ENCODE data around the gene CHDH.

CHDH gene

DNA sequence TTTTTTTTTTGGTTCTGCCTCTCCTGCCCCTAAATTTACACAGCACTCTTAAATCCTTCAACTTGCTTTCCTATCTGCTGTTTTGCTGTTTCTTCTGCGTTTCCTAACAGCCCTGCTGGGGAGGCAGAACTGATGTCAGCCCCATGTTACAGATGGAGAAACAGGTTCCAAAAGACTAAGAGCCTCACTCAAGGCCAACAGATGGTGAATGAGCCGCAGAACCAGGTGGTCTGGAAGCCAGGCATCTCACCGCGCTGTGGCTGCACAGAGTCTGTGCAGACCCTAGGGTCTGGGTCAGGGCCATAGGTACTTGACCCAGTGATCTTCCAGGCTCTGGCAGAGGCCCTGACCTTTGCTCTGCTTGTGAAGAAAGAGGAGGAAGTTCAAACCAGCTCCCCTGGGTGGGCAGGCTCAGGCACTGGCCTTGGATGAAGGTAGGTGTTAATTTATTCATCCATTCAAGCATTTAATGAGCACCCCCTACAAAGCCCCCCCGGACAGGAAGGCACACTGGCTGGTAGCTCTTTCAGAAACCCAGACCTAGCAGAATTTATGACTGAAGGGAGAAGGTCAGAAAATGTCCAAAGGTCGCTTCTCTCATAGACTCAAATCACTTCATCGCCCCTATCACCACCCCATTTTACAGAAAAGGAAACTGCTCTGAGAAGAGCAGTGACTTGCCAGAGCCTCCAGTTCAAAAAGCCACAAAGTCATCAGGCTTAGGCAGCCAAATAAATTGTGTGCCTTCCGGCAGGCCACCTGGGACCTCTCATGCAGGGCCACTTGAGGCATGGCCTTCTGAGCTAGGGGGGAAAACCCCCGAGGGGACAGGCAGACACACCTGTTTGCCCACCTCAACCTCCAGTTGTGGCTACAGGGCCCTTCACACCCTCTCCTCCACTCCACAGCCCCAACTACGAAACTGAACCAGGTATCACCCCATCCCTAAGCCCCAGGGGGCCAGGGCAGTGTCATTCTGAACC lies 2.7 kb downstream of the CHDH start:
- DNase-seq (ENCODE audit: low spot score in 2 of 2): no peak
- no peak overlapping the region for H3K27ac Mint-ChIP-seq
- no peaks in the 10 kb centered on the region for H3K9me3 Mint-ChIP-seq
- peak; percentile 28 for ATAC-seq (ENCODE audit: low read depth)
- H3K4me1 Mint-ChIP-seq: peaks cover 14% of the 10 kb centered on the region
- H3K4me3 Mint-ChIP-seq: no peak overlapping the region
- H3K27me3 Mint-ChIP-seq: peaks cover 11% of the 10 kb centered on the region
- no peaks in the 10 kb centered on the region for H3K36me3 Mint-ChIP-seq

GRCh38 chr3:53842436-53843194 lies 3.6 kb downstream of the CHDH start:
- H3K27me3 Mint-ChIP-seq: peaks cover 10% of the 10 kb centered on the region
- peaks cover 14% of the 10 kb centered on the region for H3K4me1 Mint-ChIP-seq
- H3K27ac Mint-ChIP-seq: no peak overlapping the region
- H3K4me3 Mint-ChIP-seq: no peak overlapping the region
- ATAC-seq (ENCODE audit: low read depth) (no peak), DNase-seq (ENCODE audit: low spot score in 2 of 2) (no peak)
- H3K9me3 Mint-ChIP-seq: no peaks in the 10 kb centered on the region
- H3K36me3 Mint-ChIP-seq: no peaks in the 10 kb centered on the region

DNA sequence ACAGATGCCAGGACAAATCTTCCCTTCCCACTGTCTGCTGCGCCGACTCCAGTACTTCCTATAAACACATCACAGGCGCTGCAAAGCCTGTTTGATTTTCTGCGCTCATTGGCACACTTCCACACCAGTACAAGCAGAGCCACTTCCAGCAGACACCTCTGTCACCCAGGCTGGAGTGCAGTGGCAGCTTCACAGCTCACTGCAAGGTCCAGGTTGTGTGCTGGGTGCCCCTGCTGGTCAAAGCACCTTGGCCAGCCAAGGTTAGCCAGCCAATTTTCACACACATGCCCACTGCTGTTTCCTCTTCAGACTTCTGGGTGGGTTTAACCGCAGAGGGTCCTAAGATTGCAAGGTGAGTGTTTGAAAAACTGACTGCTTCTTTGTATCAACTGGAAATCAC lies 4.9 kb downstream of the CHDH start:
- H3K36me3 Mint-ChIP-seq: no peaks in the 10 kb centered on the region
- no peak overlapping the region for H3K4me3 Mint-ChIP-seq
- H3K4me1 Mint-ChIP-seq: peaks cover 14% of the 10 kb centered on the region
- H3K27ac Mint-ChIP-seq: no peak overlapping the region
- H3K27me3 Mint-ChIP-seq: peaks cover 6% of the 10 kb centered on the region
- ATAC-seq (ENCODE audit: low read depth): no peak
- DNase-seq (ENCODE audit: low spot score in 2 of 2): no peak
- no peaks in the 10 kb centered on the region for H3K9me3 Mint-ChIP-seq

- Mint-ChIP-seq H3K27ac (no peak overlapping the region), H3K36me3 (no peaks in the 10 kb centered on the region), H3K9me3 (no peaks in the 10 kb centered on the region), H3K4me3 (no peak overlapping the region), H3K4me1 (no peaks in the 10 kb centered on the region), H3K27me3 (peaks cover 5% of the 10 kb centered on the region)
- DNase-seq (ENCODE audit: low spot score in 2 of 2) (no peak), ATAC-seq (ENCODE audit: low read depth) (no peak)
These were observed 8.9 kb downstream of the CHDH start for GRCh38 chr3:53837331-53837730.

- peaks cover 4% of the 10 kb centered on the region for H3K27me3 Mint-ChIP-seq
- H3K4me1 Mint-ChIP-seq: no peaks in the 10 kb centered on the region
- no peak overlapping the region for H3K4me3 Mint-ChIP-seq
- no peak overlapping the region for H3K27ac Mint-ChIP-seq
- no peaks in the 10 kb centered on the region for H3K36me3 Mint-ChIP-seq
- DNase-seq (ENCODE audit: low spot score in 2 of 2) (no peak), ATAC-seq (ENCODE audit: low read depth) (no peak)
- H3K9me3 Mint-ChIP-seq: no peaks in the 10 kb centered on the region
These were observed 9.9 kb downstream of the CHDH start for GRCh38 chr3:53836084-53836872.

DNA sequence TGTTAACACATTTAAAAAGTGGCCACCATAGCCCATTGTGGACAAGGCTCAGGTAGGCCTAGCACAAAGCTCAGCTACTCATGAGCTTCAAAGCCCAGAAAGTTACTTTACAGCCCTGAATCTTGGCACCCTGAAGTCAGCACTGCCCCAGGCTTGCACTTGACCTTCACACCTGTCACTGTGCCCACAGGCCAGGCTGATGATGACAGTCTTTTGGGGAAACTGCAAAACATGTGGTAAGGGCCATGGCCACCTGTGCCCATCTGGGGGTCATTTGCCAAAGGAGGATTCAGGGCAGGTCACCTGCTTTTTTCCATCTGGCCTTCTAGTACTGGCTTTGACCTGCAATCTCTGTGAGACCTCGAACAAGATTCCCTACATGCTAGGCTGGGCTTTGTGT lies 11.0 kb downstream of the CHDH start:
- Mint-ChIP-seq H3K27me3 (peaks cover 4% of the 10 kb centered on the region), H3K27ac (no peak overlapping the region), H3K4me3 (no peak overlapping the region), H3K9me3 (no peaks in the 10 kb centered on the region), H3K4me1 (no peaks in the 10 kb centered on the region), H3K36me3 (no peaks in the 10 kb centered on the region)
- no peak for ATAC-seq (ENCODE audit: low read depth)
- no peak for DNase-seq (ENCODE audit: low spot score in 2 of 2)

DNA sequence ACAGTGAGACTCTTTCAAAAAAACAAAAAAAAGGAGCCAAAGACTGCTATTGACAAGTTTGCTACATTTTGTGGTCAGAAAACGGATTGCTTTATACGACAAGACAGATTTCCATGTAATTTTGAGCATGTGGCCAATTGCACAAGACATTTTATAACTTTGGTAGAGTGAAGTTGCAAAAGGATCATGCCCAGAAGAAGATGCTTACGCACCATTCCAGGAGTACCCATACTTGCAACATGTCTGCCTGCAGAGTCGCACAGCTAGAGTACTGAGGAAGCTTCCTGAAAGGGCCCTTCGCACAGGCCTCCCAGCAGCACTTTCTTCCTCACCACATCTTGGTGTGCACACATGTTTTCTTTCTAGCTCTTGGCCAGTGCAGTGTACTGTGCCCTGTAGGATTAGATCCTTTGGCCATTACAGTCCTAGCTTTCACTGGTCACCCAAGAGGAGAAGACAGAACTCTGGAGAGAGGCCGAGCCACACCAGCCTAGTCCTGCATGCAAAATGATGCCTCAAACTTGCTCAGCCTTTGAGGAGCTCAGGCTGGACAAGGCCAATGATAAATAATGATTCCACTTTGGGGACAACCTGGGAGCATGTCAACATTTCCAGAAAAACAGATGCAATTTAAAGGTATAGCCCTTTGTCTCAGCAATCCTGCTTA lies 11.7 kb downstream of the CHDH start:
- Mint-ChIP-seq H3K4me1 (no peaks in the 10 kb centered on the region), H3K9me3 (no peaks in the 10 kb centered on the region), H3K27me3 (peaks cover 2% of the 10 kb centered on the region), H3K36me3 (no peaks in the 10 kb centered on the region), H3K4me3 (no peak overlapping the region), H3K27ac (no peak overlapping the region)
- no peak for ATAC-seq (ENCODE audit: low read depth)
- no peak for DNase-seq (ENCODE audit: low spot score in 2 of 2)

- no peak overlapping the region for H3K4me3 Mint-ChIP-seq
- no peak for ATAC-seq (ENCODE audit: low read depth)
- no peak overlapping the region for H3K27ac Mint-ChIP-seq
- no peaks in the 10 kb centered on the region for H3K9me3 Mint-ChIP-seq
- no peaks in the 10 kb centered on the region for H3K36me3 Mint-ChIP-seq
- H3K4me1 Mint-ChIP-seq: no peaks in the 10 kb centered on the region
- H3K27me3 Mint-ChIP-seq: peaks cover 2% of the 10 kb centered on the region
- no peak for DNase-seq (ENCODE audit: low spot score in 2 of 2)
These were observed 12.5 kb downstream of the CHDH start for GRCh38 chr3:53833700-53834099.

DNA sequence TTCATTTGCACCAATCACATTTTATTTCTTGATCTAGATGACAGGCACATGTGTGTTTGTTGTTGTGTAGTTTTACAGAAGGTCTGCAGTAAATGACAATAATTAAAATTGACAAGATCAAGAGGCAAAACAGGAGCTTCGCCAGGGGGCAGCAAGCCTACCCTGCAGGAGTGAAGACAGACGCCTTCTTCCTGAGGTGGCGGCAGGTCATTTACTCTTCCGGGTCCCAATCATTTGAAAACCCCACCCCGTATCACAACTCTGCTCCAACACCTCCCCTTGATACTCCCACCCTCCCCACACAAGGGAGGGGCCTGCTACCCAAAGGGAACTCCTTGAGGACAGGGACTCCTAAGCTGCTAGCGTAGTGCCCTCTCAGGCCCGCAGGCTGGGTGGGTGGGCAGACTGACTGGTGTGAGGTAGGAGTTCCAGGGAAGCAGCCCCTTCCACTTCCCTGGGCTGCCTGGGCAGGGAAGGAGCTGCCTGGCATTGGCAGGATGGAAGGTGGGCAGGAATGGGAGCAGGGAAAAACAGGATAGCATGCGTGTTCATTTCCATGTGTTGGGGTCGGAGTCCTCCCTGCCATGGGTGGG lies 13.1 kb downstream of the CHDH start:
- Mint-ChIP-seq H3K4me3 (no peak overlapping the region), H3K27ac (no peak overlapping the region), H3K27me3 (peaks cover 2% of the 10 kb centered on the region), H3K4me1 (no peaks in the 10 kb centered on the region), H3K36me3 (no peaks in the 10 kb centered on the region), H3K9me3 (no peaks in the 10 kb centered on the region)
- no peak for DNase-seq (ENCODE audit: low spot score in 2 of 2)
- no peak for ATAC-seq (ENCODE audit: low read depth)

DNA sequence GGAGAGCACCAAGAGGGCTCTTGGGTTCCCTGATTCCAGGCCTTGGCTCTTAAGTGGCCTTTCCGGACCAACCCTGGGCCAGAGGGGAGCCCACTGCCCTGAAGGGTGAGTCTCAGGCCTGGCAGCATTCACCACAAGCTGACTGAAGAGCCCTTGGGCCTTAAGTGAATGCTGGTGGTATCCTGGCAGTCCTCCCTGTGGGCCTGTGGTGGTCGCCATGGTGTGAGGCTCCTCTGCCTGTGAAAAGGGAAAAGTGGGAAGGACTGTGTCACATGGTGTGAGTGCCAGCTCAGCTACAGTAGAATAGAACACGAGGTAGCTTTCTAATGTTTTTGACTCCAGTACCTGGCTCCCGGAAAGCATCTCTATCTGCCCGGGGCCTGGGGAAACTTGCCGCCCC lies 15.3 kb downstream of the CHDH start:
- H3K4me3 Mint-ChIP-seq: no peak overlapping the region
- H3K36me3 Mint-ChIP-seq: no peaks in the 10 kb centered on the region
- H3K27me3 Mint-ChIP-seq: no peaks in the 10 kb centered on the region
- no peaks in the 10 kb centered on the region for H3K4me1 Mint-ChIP-seq
- H3K27ac Mint-ChIP-seq: no peak overlapping the region
- no peak for DNase-seq (ENCODE audit: low spot score in 2 of 2)
- no peaks in the 10 kb centered on the region for H3K9me3 Mint-ChIP-seq
- ATAC-seq (ENCODE audit: low read depth): no peak

DNA sequence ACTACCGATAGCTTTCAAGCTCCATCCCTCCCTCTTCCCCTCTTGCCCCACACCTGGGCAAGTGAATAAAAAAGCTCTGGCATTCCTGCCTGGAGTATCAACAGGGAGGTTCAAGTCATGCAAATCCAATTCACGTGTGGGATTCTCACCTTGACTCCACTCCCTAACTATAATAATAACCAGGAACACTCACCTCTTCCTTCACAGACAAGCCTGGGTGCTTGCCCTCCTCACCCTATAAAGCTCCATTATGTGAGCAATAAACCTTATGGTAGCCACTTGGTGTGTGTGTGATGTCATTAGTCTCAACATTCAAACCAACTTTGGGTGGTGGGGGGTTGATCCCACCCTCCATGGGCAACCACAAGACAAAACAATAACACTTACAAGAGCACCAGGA lies 16.6 kb downstream of the CHDH start:
- H3K9me3 Mint-ChIP-seq: no peaks in the 10 kb centered on the region
- ATAC-seq (ENCODE audit: low read depth): no peak

GRCh38 chr3:53828581-53828980 lies 17.6 kb downstream of the CHDH start:
- no peak for ATAC-seq (ENCODE audit: low read depth)
- no peak for DNase-seq (ENCODE audit: low spot score in 2 of 2)
- Mint-ChIP-seq H3K27me3 (no peaks in the 10 kb centered on the region), H3K4me3 (no peak overlapping the region), H3K9me3 (no peaks in the 10 kb centered on the region), H3K27ac (no peak overlapping the region), H3K4me1 (no peaks in the 10 kb centered on the region), H3K36me3 (no peaks in the 10 kb centered on the region)

More for the DNA sequence above, 16.6 kb downstream of the CHDH start:
- Mint-ChIP-seq H3K4me1 (no peaks in the 10 kb centered on the region), H3K4me3 (no peak overlapping the region), H3K36me3 (no peaks in the 10 kb centered on the region), H3K27me3 (no peaks in the 10 kb centered on the region), H3K27ac (no peak overlapping the region)
- DNase-seq (ENCODE audit: low spot score in 2 of 2): no peak

DNA sequence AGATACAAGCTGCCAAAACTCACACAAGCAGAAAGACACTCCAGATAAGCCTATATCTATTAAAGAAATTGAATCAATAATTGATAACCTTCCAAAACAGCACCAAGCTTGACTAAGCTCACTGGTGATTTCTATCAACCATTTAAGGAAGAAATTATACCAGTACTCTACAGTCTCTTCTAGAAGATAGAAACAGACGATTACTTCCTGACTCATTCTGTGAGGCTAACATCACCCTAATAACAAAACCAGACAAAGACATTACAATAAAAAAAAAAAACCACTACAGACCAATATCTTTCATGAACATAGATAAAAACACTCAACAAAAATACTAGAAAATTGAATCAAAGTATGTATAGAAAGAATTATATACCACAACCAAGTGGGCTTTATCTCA lies 20.2 kb downstream of the CHDH start:
- Mint-ChIP-seq H3K27ac (no peak overlapping the region), H3K36me3 (no peaks in the 10 kb centered on the region), H3K4me1 (no peaks in the 10 kb centered on the region), H3K4me3 (no peak overlapping the region), H3K9me3 (no peaks in the 10 kb centered on the region), H3K27me3 (no peaks in the 10 kb centered on the region)
- DNase-seq (ENCODE audit: low spot score in 2 of 2) (no peak), ATAC-seq (ENCODE audit: low read depth) (no peak)
